GM19324 (cell line): ENCODE data around the gene TAOK2.

Source experiments
- ATAC-seq: cut with Tn5 transposase; IDR thresholded peaks from one replicate; pipeline ENCODE4 v1.9.1; 2021; ENCODE audit warnings: mild to moderate bottlenecking, moderate library complexity; ENCODE audit not compliant: unreplicated experiment, low FRiP score

TAOK2 gene

DNA sequence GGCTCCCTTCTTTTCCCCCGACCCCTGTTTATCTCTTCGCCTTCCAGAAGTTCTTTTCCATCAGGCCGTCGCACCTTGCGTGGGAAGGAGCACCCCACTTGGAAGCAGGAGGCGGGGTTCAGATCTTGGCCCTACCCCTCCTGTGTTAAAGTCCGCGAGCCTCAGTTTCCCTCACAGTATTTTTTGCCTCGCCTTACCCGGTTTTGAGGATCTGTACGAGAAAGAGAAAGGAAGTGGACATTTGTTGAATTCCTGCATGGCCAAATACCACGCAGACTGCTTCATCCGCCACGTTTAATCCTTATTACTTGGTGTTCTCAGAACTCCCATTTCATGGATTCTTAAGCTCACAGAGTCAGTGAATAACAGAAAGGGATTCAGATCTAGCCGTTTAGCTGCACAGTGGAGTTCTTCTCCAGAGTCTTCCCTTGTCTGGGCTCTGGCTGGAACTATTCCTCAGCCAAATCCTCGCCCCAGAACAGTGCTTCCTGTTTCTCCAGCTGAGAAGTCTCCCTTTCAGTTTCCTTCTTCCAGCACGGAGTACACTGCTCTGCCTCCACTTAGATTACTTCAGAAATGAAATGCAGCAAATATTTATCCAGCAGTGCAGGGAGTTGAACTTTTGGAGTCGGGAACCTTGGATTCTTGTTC, 11.2 kb upstream of the TAOK2 start:
- ATAC-seq: no peak

DNA sequence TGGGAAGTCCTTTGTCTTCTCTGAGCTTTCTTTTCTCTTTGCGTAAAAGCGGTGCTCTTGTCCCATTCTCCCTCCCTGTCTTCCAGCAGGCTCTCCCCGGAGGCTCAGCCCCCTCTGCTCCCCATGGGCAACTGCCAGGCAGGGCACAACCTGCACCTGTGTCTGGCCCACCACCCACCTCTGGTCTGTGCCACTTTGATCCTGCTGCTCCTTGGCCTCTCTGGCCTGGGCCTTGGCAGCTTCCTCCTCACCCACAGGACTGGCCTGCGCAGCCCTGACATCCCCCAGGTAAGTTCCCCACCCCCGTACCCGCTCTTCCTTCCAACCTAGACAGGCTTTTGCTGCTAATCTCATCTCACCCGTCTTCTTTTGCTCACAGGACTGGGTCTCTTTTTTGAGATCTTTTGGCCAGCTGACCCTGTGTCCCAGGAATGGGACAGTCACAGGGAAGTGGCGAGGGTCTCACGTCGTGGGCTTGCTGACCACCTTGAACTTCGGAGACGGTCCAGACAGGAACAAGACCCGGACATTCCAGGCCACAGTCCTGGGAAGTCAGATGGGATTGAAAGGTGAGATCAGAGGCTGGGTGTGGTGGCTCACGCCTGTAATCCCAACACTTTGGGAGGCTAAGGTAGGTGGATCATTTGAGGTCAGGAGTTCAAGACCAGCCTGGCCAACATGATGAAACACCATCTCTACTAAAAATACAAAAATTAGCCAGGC, 10.5 kb upstream of the TAOK2 start:
- no peak for ATAC-seq

DNA sequence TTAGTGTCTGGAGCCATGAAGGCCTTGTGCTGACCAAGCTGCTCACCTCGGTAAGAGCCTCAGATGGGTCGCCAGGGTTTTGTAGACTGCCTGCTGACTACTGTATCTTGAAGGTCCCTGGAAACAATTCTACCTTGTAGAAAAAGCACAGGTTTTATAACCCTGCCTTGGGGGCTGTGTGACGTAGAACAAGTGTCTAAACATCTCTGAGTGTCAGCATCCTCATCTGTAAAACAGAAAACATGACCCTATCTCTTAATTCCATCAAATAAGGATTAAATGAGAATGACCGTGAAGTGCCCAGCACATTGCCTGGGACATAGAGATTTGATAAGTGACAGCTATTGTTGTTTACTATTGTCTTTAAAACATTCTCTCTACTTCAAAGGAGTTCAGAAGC, 5.5 kb upstream of the TAOK2 start:
- ATAC-seq: no peak

DNA sequence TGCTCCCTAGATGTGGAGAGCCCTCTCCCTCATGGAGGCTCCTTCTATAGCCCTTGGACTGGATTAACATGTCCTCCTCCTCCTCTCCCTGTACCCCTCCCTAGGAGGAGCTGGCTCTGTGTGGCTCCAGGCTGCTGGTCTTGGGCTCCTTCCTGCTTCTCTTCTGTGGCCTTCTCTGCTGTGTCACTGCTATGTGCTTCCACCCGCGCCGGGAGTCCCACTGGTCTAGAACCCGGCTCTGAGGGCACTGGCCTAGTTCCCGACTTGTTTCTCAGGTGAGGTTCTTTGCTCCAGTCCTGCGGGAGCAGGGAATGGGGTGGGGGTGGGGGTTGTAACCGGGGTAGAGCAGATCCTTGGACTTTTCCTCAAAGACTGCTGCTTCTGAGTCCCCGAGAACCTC, 2.4 kb upstream of the TAOK2 start:
- ATAC-seq: no peak

DNA sequence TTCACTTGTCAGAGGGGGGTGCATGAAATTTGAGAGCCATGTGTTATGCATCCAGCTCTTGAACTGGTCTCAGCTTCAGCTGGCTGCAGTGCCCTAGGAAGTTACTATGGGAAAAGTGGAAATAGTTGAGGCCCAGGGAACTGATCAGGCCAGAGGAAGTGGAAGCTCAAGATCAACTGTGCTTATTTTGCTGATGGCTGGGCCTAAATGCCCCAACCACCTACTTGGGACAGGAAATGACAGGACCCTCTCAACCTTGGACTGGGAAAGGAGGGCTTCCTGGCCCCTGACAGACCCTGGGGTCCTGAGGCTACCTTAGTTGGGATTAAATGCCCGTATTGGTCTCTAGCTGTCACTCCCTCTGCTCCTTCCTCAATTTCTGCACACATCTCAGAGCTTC, 1.2 kb upstream of the TAOK2 start:
- ATAC-seq: no peak

DNA sequence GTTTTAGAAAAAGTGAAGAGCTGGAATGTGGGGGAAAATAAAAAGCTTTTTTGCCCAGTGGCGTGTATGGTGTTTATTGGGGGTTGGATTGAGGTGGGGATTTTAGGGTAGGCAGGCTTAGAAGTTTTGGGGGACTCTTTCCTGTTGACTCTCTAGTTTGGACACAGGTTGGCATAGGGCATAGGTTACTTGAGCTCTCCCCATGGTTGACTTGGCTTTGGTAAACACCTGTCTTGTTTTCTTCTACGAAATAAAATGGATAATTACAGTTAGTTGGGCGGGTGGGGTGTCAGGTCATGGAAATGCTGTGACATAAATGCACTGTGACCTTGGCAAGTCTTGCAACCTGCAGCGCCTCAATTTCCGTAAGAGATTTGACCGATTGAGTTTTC, 680 bp upstream of the TAOK2 start:
- no peak for ATAC-seq

DNA sequence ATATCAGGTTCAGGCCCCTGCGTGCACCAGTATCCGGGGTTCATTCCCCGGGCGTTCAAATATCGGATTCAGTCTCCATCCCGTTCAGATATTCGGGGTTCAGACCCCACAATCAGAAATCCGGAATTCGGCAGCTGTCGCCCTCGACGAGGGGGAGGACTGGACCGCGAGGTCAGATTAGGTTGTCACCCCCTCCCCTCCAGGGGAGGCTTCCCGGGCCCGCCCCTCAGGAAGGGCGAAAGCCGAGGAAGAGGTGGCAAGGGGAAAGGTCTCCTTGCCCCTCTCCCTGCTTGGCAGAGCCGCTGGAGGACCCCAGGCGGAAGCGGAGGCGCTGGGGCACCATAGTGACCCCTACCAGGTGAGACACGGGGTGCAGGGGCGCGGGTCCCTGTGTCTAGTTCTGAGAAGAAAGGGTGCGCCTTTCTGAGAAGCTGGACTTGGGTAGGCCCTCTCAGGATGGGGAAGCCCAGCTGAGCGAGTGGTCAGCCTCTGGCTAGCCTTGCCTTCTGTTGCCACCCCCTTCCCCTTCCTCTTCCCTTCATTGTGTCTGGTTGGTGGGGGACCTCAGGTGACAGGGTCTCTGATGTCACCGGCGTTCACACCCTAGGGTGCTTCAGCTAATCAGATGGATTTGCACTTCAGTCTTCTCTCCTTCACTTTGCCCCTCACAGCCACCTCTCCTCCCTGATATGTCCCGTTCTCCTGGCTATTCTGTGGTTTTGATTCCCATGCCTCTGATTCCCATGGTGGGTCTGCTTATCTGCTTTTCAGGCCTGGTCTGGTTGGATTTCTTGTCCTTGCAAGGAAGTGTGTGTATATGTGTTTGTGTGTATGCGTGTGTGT, 844 bp downstream of the TAOK2 start:
- no peak for ATAC-seq

DNA sequence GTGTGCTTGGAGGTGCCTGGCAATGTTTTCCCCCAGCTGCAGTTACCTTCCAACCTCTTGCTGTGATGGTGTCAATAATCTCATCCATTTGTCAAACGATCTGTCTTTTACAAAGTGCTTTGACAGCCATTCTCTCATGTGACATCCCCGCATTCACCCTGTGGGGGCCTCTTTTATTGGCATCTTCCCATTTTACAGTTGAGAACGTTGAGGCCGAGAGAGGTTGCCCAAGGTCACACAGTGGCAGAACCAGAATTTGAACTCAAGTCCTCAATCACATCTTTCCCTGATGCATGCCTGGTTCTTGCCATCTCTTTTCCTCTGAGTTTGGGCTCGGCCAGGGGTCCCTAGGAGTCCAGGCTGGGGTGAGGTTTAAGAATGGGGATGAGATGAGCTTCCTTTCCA, 1.5 kb downstream of the TAOK2 start:
- no peak for ATAC-seq

DNA sequence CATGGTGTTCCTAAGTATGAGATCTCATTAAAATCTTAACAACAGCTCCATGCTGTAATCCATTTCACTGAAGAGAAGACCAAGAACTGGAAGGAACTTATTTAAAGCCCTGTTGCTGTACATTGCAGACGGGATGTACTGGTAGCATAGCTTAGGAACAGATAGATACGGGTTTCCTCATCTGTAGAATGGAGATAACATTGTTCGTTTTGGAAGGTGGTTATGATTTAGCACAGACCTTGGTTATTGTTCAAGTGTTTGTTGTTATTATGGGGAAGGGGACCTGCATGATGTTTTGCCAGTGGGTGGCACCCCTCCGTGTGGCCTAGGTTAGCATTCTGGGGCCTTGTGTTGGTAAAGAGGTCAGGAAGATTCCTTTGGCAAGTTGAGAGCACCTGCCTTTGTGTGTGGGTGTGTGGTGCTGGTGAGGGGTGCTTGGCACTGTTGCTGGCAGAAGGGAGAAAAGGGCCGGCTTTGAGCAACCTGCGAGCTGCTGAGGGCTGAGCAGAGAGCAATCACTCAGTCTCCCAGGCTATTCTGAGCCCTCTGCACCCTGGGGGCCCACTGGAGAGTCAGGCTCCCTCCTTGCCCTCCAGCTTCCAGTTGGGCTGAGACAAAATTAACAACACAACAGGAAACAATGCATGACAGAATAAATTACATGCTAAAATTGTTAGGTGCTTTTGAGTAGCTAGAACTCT, 2.3 kb downstream of the TAOK2 start:
- ATAC-seq: no peak

DNA sequence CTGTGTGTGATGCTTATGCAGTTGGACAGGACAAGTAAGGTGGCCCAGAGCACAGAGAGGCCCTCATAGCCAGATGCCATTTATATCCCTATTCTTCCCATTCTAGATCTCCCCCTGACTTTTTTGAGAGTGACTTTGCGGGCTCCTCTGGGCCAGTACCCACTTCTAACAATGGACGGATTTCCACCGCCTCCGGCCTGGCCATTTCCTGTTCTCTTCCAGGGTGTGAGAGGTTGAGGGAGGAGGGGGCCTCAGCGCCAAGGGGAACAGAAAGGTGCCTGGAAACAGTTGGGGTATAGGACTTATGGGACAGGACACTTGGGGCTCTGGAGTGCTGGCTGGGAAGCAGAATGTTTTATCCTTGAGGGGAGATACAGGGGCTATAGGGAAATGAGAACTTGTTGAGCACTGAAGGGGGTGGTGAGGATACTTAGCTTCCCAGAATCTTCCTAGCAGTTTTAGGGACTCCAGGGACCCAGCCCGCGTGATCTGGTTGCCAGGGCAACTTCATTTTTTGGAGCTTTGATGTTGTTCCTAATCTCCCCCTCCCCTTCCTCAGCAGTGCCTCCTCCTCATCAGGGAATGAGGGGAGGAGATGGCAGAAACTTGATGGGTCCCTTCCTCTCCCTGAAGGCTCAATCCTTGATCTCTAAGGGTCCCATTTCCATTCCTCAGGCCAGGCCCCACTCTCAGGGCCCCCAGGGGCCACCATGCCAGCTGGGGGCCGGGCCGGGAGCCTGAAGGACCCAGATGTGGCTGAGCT, 3.6 kb downstream of the TAOK2 start:
- no peak for ATAC-seq

DNA sequence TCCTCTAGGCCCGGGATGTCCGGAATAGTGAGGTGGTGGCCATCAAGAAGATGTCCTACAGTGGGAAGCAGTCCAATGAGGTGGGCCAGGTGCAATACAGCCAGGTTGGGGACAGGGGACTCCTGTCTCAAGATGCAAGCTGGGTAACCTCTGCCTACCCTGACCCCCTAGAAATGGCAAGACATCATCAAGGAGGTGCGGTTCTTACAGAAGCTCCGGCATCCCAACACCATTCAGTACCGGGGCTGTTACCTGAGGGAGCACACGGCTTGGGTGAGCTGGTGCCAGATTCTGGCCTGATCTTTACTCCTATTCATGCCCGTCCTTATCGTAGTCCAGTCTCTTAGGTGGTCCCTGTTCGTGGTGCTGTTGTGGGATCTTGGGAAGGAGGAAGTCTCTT, 4.4 kb downstream of the TAOK2 start:
- ATAC-seq: no peak

DNA sequence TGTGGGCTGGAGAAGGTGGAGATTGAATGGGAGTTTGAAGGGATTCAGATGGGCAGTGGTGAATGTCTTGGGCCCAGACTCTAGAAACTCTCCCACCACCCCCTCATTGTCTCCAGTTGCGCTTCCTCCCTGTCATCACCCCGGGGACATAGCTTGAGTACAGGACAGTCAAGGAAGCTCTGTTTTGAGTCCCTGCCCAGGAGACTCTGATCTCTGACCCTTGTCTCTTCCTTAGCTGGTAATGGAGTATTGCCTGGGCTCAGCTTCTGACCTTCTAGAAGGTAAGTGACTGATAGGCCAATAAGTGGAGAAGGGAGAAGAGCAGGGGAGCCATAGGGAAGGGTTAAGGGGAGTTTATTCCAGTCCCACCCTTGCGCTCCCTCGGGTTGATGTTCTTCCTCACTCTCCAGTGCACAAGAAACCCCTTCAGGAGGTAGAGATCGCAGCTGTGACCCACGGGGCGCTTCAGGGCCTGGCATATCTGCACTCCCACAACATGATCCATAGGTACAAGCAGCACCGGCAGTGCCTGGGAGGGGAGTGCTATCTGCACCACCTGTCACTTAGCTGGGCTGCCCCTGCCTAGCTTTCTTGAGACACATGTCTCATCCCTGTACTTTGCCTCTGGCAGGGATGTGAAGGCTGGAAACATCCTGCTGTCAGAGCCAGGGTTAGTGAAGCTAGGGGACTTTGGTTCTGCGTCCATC, 5.0 kb downstream of the TAOK2 start:
- ATAC-seq: no peak

DNA sequence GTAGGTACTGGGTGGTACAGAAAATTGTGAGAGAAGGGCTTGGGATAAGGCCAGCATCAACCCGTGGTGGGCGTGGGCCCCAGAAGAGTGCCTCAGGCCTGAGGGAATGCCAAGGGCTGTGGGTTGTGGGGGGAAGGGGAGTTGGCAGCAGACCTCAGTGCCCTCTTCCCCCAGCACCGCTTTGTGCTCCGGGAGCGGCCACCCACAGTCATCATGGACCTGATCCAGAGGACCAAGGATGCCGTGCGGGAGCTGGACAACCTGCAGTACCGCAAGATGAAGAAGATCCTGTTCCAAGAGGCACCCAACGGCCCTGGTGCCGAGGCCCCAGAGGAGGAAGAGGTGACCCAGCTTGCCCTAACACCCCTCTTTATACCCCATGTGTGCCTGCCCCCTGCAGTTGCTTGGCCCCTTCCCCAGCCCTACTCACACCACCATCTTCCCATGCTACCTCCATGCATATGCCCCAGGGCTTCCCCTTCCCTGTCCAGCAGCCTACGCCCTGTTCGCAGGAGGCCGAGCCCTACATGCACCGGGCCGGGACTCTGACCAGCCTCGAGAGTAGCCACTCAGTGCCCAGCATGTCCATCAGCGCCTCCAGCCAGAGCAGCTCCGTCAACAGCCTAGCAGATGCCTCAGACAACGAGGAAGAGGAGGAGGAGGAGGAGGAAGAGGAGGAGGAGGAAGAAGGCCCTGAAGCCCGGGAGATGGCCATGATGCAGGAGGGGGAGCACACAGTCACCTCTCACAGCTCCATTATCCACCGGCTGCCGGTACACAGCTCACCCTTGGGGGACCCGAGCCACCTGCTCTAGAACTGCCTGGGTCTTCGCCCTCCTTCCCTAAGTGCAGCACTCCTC, 9.1 kb downstream of the TAOK2 start:
- ATAC-seq: no peak

DNA sequence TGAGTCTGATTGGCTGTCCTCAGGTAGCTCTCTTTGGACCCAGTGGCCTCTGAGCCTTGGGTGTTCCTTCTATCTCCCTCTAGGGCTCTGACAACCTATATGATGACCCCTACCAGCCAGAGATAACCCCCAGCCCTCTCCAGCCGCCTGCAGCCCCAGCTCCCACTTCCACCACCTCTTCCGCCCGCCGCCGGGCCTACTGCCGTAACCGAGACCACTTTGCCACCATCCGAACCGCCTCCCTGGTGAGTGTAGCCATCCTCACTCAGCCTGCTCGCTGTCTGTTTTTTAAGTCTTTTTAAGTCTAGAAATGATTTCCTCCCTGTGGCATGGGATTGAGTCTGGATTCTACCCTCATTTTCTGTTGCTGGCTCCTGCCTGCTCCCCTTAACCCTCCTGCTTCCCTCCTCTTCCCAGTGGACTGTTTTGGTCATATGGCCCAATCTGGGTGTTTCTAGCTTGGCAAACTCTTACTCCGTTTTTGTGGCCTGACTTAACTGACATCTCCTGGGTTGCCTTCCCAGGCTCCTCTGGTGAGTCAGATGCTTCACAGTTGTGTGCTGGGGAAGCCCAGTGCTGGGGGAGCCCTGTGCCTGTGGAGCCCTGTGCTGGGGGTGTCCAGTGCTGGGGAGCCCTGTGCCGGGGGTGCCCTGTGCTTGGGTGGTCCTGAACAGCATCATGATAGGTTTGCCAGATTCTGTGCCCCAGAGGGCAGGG, 9.9 kb downstream of the TAOK2 start:
- ATAC-seq: no peak

DNA sequence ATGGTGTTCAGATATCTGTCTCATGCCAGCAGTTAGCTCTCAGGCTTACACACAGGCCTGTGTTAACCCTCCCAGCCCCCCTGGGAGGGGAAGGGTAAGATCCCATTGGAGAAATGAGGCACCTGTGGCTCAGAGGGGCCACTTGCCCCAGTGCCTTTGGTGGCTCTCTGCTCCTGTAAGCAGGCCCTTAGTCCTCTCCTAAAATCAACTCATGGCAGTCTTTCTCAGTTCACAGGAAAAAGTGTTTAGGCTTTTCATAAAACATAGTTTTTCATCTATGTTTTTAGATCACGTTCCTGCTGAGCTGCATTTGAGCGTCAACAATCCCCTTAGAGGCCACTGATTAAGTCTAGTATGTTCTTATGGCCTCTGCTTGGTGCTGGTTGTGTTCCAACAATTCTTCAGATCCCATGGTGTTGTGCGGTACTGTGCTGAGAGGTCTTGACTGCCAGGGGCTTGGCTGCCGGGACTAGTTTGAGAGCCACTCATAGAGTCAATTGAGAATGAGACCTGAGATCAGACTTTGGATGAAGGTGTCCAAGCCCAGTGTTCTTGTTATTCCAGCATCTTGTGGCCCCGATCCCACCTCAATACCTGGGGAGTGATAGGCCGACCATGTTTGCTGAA, 10.6 kb downstream of the TAOK2 start:
- no peak for ATAC-seq

DNA sequence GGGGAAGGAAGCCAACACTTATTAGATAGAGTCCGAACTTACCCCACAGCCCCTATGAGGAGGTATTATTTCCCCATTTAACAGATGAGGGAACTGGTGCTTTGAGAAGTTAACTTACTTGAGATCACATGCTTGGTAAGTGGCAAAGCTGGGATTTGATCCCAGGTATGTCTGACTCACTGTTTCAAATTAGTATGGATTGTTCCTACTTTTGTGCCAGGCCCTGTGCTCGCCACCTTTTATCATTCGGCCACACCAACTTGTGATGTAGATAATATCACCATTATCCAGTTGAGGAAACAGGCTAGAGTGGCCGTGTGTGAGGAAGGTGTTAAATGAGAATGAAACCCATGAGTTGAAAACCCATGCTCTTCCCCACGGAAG, 11.1 kb downstream of the TAOK2 start:
- no peak for ATAC-seq

DNA sequence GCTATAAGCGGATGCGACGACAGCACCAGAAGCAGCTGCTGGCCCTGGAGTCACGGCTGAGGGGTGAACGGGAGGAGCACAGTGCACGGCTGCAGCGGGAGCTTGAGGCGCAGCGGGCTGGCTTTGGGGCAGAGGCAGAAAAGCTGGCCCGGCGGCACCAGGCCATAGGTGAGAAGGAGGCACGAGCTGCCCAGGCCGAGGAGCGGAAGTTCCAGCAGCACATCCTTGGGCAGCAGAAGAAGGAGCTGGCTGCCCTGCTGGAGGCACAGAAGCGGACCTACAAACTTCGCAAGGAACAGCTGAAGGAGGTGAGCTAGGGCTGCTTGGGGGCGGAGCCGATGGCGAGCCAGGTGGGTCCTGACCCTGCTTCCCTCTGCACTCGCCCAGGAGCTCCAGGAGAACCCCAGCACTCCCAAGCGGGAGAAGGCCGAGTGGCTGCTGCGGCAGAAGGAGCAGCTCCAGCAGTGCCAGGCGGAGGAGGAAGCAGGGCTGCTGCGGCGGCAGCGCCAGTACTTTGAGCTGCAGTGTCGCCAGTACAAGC, 11.7 kb downstream of the TAOK2 start:
- no peak for ATAC-seq
